Measurements from ENCODE around the gene MGAT1. TPM values are rescaled to one million over a fixed set of nuclear protein-coding genes. Genes with fewer than 3 reads are reported as not detected.
"Not testable (repeated sequence)": the region's sequence is repeated elsewhere in the genome, so short reads cannot be mapped to it uniquely, and the experiment has no call there.

MGAT1 gene
- total RNA-seq, 1 donor from 2014 or later, result 98.7 TPM

- DNase-seq (ENCODE audit: low spot score), result no peak
These were observed 4.4 kb upstream of the MGAT1 start for GRCh38 chr5:180807046-180807445.

- DNase-seq (ENCODE audit: low spot score), result no peak
These were observed 3.9 kb upstream of the MGAT1 start for GRCh38 chr5:180806351-180807011.

DNA sequence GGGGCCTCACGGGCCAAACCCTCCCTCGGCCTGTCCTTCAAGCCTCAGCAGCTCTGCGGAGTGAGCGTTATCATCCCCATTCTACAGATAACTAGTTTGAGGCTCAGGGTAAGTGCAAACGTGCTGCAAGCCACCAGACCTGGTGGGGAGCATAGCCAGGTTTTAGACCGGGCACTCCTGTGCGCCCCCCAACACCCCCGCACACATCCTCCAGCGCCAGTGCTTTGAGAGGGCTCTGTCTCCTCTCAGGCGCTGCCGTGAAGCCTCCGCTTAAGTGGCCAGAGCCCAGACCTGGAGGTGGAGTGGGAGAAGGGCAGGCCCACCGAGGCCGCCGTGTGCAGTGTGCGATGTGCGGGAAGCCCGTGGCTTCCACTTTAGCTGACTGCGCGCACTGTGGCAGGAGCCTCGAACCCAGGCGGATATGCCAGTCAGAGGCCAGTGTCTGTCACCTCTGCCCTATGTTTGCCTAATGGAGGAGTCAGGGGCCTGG is 1.6 kb upstream of the MGAT1 start:
- no peak for DNase-seq (ENCODE audit: low spot score)

GRCh38 chr5:180803181-180804128 is 849 bp upstream of the MGAT1 start:
- DNase-seq (ENCODE audit: low spot score), result peak; percentile 52

DNA sequence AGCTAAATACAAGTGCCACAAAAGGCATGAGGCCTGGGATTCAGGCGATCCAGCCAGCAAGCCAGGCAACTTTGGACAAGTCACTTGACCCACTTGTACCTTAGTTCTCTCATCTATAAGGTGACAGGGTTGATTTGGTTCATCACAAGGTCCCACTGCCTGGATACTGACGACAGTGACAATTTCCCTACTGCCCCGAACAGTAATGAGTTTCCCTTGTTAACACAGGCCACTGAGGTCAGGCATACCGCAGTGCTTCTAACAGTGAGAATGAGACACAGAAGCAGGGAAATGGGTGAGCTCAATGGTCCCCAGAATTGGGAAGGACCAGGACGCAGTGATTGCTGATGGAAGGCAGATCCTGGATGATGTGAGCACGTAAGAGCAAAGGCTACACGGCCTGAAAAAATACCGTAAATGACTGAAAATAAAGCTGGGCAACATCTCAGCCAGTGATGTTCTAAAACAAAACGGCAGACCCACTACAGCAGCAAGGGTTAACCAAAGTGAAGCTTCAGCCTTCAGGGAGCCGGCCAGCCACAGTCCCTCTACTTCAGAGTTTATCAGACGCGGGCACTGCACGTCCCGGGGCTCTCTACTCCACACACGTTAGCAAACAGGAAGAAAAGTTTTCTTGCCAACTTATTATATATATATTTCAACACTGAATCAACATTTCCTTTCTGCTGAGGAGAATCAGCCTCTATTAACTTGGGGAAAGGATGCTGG is 846 bp downstream of the MGAT1 start:
- no peak for DNase-seq (ENCODE audit: low spot score)

GRCh38 chr5:180799902-180800801 is 2.5 kb downstream of the MGAT1 start:
- DNase-seq (ENCODE audit: low spot score), result no peak

- DNase-seq (ENCODE audit: low spot score), result no peak
These were observed 3.4 kb downstream of the MGAT1 start for GRCh38 chr5:180799194-180799593.

DNA sequence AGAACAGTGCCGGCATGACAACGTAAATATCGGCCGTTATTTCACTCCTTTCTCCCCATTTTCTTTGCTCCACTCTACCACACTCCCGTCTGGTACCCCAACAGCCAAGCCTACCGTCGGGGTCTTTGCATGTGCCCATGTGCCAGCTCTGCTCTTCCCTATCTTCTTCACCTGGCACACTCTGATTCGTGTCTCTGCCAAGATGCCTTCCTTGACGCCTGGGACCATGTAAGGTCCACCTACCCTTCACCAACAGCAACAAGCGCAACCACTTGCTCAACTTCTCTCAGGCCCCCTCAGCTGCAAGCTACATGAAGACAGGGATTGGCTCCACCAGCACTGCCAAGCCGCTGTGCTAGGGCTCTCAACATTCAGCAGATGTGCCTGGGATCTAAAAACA is 4.4 kb downstream of the MGAT1 start:
- no peak for DNase-seq (ENCODE audit: low spot score)

DNA sequence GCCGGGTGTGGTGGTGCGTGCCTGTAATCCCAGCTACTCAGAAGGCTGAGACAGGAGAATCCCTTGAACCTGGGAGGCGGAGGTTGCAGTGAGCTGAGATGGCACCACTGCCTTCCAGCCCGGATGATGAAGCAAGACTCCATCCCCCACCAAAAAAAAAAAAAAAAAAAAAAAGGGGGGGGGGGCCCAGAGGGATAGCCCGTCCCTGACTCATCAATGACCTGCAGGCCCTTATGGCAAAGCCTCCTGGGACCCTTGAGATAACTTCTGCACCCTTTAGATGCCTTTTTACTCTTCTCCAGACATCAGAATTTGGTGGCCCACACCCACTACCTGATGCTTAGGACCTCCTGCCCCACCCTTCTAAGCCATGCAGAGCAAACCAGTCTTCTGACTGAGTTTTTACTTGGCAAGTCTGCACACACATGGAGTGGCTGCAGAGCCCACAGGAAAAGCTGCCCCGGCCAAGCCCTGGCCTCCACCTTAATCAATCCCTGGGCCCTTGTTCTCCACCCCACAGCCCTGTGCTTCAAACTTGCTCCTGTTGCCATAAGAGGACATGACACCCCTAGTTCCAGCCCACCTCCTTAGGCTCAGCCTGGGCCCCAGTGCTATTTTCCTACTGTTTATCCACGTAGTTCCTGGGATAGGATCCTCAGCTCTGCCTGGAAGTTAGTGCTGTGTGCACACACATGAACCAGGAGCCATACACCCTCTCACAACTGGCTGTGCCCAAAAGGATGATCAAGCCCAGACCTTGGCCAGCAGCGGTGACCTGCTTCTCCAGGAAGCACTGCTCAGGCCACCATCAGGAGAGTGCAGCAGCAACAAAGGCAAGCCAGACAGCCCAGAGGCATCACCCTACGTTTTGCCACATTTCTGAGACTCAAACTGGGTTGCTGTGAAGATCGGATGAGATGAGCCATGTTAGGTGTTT is 5.1 kb downstream of the MGAT1 start:
- DNase-seq (ENCODE audit: low spot score), result no peak

DNA sequence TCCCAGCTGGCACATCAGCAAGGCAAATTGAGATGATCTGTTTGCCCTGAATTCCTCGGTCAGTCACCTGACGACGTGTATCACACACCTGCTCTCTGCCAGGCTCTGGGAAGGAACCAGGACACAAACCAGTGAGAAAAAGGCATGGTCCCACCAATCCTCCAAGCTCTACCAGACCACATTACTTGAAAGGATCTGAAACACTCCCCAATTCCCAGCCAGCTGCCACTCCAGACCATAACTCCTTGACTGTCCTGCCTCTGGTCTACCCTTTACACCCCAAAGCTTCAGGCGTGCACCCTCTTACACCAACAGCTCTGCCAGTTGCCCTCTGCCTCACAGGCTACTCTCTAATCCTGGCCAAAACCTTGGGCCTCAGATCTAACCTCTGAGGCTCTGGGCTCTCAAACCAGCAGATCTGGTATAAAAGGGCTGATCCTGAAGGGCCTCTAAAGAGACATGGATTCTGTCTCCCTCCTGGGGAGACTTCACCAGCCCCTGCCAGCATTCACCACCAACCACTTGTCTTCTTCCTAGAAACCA is 6.8 kb downstream of the MGAT1 start:
- no peak for DNase-seq (ENCODE audit: low spot score)

- no peak for DNase-seq (ENCODE audit: low spot score)
These were observed 9.7 kb downstream of the MGAT1 start for GRCh38 chr5:180792965-180793287.

DNA sequence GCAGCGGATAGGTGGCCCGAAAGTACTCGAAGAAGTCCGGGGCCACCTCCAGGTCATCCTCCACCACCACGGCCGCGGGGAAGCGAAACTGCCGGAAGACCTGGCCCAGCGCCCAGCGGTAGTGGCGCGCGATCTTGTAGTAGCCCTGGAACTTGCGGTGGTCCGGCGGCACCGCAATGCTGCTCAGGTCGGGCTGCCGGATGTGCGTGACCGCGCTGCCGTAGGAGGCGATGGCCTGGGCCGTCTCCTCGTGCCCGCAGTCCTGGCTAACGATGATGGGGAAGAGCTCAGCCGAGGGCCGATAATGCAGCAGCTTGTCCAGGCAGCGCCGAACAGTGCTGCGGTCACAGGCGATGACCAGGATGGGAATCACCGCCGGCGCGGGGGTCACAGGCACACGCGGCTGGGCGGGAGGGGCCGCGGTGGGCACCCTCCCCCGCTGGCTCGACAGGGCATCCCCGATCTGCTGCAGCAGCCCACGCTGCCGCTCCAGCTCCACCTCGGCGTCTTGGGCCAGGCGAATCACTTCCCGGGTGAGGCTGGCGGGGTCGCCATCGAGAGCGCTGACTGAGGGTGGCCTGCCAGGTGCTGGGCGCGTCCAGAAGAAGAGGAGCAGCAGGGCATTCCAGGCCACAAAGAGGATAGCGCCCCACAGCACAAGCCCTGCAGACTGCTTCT is 10.2 kb downstream of the MGAT1 start:
- DNase-seq (ENCODE audit: low spot score), result no peak

DNA sequence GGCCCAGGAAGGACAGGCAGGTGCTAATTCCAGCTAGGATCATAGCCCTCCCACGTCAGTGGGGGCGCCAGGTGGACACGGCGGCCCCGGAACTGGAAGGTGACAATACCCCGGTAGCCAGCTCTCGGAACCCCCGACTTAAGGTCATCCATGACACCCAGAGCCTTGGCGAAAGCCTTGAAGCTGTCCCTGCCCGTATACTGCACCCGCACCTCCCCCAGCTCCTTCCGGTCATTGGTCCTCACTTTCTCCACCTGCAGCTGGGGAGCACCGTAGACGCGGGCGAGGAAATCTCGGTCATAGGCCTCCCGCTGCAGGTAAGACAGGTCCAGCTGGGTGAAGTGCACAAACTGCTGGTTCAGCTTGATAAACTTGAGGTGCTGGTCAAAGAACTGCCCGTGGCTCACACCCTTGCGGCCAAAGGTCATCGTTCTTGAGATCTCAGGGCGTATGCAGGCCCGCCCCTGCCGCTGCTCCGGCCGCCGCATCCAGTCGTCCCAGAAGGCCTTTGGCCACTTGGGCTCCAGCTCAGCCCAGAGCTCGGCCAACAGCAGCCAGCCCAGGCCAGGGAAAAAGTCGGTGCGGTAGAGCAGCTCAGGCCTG is 10.9 kb downstream of the MGAT1 start:
- no peak for DNase-seq (ENCODE audit: low spot score)

DNA sequence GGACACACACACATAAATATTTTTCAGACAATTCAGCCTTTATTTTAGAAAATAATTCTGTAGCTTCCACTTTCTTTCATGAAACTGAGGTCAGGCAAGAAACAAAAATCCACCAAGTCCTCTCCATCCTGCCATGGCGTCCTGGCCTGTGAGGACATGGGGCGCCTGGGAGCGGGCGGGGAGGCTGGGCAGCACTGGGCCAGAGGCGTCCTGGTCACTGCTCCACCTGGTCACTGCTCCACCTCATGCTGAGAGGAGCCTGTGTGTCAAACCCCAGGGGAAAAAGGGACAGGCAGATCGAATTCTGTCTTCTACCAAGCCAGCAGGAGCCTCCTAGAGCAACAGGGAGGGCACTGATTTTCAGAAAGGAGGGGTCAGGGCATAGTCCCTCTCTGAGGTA is 12.1 kb downstream of the MGAT1 start:
- no peak for DNase-seq (ENCODE audit: low spot score)

DNA sequence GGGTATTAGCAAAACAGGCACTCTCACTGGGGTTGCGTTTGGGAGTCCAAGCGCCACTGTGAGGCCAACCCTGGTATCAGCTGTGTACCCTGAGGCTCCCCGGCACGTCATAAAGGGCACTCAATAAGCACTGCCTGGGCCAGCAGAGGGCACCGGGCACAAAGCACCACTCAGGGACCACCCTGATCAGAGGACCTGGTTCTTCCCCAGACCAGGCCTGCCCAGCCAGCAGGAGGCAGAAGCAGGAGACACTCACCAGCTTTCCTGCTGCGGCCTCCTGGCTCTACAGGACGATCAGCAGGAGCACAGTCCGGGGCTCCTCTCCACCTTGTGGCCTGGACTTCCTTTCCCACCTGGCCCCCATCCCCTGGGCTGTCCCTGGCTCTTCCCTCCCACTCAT is 12.6 kb downstream of the MGAT1 start:
- DNase-seq (ENCODE audit: low spot score), result no peak

DNA sequence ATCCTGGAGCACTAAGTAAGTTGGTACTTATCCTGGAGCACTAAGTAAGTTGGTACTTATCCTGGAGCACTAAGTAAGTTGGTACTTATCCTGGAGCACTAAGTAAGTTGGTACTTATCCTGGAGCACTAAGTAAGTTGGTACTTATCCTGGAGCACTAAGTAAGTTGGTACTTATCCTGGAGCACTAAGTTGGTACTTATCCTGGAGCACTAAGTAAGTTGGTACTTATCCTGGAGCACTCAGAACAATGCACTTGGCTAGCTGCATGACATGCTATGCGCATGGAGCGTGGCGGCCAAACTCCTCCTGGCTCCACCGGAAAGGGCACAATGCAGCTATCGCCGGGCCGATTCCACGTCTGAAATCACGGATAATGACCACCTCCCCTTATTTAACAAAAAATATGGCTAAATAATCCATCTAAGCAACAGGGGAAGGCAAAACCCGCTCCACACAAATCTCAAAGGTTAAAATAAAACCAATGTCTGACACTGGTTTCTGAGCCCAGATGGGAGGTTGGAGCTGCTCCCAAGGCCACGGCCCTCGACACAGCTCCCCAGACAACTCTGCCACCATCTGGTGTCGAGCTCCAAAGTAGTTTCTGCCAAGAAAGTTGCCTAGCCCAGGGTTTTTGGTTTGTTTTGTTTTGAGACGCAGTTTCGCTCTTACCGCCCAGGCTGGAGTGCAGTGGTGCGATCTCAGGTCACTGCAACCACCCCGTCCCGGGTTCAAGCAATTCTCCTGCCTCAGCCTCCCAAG is 13.8 kb downstream of the MGAT1 start:
- not testable (repeated sequence) for DNase-seq (ENCODE audit: low spot score)

DNA sequence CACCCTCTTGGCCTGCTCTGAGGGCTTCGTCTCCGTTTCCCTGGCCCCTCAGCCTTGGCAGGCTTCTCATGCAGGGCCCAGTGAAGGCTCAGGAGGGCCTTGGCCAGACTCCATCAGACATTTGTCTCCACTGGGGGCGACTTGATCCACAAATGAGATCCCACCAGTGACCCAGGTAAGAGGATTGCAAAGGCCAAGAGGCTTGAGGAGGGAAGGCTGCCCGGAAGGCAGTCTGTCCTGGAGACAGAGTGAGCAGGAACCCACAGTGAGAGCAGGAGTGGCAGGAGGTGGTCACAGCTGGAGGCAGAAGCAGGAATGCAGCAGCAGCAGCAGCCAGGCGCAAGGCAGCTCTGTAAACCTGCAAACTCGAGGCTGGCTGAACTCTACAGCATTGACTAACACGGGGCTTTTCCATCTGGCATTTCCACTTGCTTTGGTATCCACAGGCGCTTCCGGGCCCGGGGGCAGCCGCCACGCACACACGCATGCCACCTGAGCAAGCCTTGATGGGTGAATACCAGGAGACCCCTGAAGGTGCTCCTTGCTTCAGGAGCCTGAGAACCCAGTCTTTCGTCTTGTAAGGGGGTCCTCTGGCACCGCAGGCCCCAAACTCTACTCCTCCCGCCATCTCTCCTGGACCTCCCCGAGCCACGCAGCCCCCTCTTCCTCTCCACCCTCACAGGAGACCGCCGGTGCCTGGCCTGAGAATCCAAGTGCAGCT is 14.7 kb downstream of the MGAT1 start:
- DNase-seq (ENCODE audit: low spot score), result no peak

Data from umbilical cord (tissue), 2 donors.